ENCODE results near the gene DNAH6. TPM values are rescaled to one million over a fixed set of nuclear protein-coding genes. Genes with fewer than 3 reads are reported as not detected.
"Not testable (repeated sequence)": the region's sequence is repeated elsewhere in the genome, so short reads cannot be mapped to it uniquely, and the experiment has no call there.

DNAH6 gene
- total RNA-seq, 1 experiment from 2014 or later: 0.02 TPM

DNA sequence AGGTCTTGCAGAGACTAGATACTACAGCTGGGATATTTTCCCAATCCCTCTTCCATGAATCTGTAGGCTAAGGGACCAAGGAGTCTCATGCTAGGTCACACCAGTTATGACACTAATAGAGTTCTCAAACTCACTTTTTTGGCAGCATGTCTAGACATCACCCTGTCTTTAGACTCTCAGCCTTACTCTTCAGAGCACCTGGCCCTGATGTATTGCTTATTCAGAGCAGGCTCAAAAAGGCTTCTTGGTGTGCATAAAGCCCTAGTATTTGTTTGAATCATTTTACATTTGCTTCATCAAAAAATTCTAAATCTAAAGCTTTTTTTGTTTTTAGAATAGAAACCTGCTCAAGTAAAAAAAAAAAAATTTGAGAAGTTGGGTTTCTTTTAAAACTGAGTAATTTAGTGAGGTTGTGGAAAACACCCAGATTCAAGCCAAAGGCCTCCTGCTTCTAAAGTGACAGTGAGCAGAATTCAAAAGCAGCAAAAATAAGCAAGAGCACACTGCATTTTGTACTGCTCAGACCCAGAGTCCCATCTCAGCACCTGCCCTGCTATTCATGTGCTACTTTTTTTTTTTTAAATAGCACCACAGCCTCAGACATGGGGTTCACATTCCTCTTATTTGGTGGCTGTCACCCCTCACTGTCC lies 18.0 kb upstream of the DNAH6 start:
- no peak for DNase-seq (ENCODE audit: extremely low read depth, low read depth)

GRCh38 chr2:84511024-84511423 lies 5.3 kb upstream of the DNAH6 start:
- DNase-seq (ENCODE audit: extremely low read depth, low read depth): peak; percentile 13

DNA sequence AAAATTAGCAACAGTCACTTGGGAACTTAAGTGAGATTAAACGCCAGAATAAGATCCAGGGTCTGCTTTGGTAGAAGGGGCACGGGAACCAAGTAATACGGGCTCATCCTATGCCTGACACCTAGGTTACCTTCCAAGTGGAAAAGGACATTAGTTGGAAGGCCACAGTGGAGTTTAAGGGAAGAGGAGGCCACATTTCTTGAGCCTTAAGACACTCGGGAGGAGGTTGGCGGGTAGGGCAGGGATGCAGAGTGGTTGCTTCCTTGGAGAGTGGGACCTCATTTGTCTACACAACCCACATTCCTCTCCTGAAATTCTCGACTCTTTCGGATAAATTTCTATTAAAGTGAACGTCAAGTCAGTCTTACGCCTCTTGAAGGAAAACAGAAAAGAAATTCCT lies 510 bp upstream of the DNAH6 start:
- DNase-seq (ENCODE audit: extremely low read depth, low read depth): no peak

DNA sequence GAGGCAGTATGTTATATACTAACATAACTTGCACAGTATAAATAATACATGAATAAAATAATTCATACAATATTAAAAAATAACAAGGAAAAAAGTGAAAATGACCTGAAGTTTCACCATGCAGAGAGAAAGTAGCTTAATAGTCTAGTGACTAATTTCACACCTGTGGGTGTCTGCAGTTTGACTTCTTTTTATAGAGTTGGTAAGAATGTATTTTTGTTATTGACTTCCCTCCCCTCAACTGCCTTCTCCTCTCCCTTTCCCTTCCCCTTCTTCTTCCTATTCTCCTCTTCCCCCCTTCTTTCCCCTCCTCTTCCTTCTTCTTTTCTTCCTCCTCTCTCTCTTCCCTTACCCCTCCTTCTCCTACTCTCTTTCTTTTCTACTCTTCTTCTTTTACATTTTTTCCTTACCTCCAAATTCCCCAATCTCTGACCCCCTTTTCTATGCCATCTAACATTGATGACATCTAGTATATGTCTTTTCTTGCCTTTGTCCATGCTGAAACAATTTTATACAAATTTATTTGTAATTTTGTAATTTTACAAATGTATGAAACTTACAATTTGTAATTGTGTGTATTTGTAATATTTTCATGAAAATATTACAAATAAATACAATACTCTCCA lies 3.1 kb downstream of the DNAH6 start:
- DNase-seq (ENCODE audit: extremely low read depth, low read depth): no peak

DNA sequence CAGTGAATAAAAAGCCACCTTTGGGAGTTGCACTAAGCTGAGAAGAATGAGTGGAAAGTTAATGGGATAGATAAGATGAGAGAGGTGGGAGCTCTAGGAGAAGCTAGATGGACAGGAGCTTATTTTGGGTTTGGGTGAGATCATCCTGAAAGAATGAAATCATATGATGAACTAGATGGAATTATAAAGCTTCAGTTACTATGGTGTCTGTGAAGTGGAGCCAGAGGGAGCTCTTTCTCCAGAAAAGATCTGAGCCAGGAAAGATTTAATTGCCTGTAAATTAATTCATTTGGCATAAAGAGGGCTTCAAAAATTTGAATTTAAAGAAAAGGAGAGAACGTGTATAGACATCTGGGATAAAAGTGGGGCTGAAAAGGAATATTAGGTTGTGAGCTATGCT lies 10.3 kb downstream of the DNAH6 start:
- DNase-seq (ENCODE audit: extremely low read depth, low read depth): no peak

- no peak for DNase-seq (ENCODE audit: extremely low read depth, low read depth)
Measured at GRCh38 chr2:84527137-84528129, 11.1 kb downstream of the DNAH6 start.

- DNase-seq (ENCODE audit: extremely low read depth, low read depth): no peak
Measured at GRCh38 chr2:84532291-84532690, 16.0 kb downstream of the DNAH6 start.

DNA sequence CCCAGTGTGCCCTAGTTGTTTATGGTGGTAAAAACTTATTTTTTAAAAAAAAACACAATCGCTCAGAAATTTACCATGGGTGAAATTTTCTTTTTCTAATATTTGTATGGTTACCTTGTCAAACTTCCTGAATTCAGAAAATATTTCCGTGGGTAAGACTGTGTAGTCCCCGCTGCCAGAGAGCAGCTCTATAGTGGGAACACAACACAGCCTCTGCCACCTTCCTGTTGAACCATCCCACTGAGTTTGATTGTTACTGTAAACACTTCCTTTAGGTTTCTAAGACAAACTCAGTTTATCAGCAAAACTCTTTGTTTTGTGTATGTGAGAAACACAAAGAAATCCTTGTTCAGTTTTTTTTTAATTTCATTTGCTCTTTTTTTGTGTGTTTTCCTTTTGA lies 17.9 kb downstream of the DNAH6 start:
- no peak for DNase-seq (ENCODE audit: extremely low read depth, low read depth)

DNA sequence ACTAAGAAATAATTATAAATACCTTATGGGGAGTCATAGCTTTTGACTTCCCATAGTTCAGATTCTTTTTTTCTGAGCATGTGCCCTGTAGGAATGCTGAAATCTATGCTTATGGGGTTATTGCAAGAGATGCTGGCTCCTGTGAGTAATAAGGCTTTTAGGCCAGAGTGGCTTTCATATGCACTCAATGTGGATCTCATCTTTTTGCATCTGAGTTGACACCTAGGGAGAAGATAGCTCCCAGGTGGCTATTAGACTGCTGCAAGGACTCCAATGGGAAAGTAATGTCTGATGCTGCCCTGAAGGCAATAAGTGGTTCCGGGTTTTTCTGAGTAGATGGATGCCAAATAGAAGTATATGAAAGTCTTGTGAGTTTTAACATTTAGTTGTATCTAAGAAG lies 21.0 kb downstream of the DNAH6 start:
- DNase-seq (ENCODE audit: extremely low read depth, low read depth): no peak

- no peak for DNase-seq (ENCODE audit: extremely low read depth, low read depth)
Measured at GRCh38 chr2:84539729-84540128, 23.4 kb downstream of the DNAH6 start.

- DNase-seq (ENCODE audit: extremely low read depth, low read depth): no peak
Measured at GRCh38 chr2:84545005-84545404, 28.7 kb downstream of the DNAH6 start.

GRCh38 chr2:84546551-84546950 lies 30.3 kb downstream of the DNAH6 start:
- DNase-seq (ENCODE audit: extremely low read depth, low read depth): no peak

DNA sequence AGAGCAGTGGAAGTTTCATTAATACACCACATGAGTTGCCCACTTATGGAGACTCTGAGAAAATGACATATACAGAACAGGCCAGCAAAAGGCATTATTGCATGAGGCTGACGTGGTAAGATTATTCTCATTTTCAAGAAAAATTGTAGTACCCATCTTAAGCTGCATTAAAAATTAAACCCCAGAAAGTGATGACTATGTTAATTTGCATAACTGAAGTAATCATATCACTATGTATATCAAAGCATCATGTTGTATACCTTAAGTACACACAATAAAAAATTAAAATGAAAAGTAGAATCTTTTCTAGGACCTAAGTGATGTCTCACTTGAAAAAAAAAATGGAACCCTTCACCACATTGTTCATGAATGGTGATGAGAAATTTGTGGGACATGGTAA lies 32.0 kb downstream of the DNAH6 start:
- no peak for DNase-seq (ENCODE audit: extremely low read depth, low read depth)

DNA sequence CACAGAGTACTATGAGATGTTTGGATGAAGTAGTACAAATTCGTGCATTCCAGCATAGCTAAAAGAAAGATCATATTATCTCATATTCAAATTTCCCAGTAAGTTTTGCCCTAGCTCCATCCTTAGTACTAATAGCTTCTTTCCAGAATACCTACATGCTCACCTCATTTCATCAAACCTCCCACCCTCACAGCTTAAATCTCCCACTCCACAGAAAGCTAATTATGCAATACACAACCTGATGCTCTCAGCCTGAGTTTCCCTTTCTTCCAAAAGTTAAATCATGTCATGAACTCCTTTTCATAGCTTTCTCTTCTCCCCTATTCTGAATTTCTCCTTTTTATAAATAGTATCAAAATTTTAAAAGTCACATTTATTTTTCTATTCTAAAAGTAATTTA lies 34.6 kb downstream of the DNAH6 start:
- no peak for DNase-seq (ENCODE audit: extremely low read depth, low read depth)

- DNase-seq (ENCODE audit: extremely low read depth, low read depth): not testable (repeated sequence)
Measured at GRCh38 chr2:84551526-84551925, 35.2 kb downstream of the DNAH6 start.

DNA sequence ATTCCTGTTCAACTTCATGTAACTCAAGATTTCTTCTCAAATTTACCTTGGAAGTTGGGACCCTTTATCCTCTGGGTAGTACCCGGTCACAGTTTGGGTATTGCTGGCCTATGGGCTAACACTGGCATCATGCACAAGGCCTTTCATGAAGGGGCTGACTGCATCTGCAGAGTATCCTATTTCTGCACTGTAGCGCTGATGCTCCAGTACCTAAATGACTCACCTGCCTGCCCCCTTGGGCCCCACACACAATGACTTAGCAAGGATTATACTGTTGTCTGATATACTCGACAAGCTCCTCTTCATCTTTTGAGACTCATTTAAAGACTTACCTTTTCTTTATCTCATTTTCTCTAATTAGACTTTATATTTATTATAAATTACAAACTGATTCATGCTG lies 39.9 kb downstream of the DNAH6 start:
- no peak for DNase-seq (ENCODE audit: extremely low read depth, low read depth)

DNA sequence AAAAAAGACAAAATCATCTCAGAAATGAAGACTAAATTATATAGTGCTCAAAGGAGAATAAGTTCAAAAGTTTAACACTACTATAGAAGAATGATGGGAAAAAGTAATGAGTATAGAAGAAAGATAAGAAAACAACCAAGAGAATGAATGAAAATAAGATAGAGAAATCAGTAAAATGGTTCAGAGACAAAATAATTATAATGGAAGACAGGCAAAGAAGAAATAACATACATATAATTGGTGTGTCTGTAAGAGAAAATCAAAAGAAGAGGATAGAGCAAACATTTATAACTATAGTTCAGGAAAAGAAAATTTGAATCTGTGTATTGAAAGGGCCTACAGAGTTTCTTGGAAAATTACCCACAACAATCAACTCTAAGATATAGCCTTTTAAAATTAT lies 43.5 kb downstream of the DNAH6 start:
- no peak for DNase-seq (ENCODE audit: extremely low read depth, low read depth)

DNA sequence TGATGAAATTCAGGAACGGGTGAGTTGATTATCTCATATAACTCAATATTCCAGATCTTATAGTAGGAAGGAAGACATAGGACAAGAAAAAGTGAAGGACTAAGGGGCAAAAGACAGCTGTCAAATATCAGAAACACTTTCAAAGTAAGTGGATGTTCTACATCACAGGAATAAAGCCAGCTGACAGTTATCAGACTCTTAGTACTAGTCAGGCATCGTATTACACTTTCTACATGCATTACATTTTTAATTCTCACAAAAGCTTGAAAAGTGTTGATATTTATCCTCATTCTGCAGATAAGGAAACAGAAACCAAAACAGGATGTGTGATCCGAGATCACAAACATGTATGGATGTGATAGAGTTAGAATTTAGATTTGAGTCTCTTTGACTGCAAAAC lies 63.4 kb downstream of the DNAH6 start:
- no peak for DNase-seq (ENCODE audit: extremely low read depth, low read depth)

- DNase-seq (ENCODE audit: extremely low read depth, low read depth): no peak
Measured at GRCh38 chr2:84603911-84604310, 87.6 kb downstream of the DNAH6 start.

DNA sequence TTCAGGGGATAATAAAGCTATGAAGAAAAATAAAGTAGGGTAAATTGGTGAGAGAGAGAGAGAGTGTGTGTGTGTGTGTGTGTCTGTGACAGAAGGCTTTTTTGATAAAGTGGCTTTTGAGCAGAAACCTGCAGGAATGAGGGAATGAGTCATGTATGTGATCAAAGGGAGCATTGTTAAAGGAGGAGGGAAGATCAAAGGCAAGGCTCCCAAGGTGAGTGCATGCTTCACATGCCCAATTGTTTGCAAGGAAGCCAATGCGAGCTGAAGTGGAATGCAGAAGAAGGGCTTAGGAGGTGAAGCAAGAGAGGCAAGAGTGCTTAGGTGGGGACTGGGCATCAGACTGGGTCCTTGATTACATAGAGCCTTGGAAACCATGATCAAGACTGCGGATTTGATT lies 96.8 kb downstream of the DNAH6 start:
- no peak for DNase-seq (ENCODE audit: extremely low read depth, low read depth)

- DNase-seq (ENCODE audit: extremely low read depth, low read depth): no peak
Measured at GRCh38 chr2:84619794-84620371, 103.6 kb downstream of the DNAH6 start.

Measured in NCI-H460 (cell line).